ENCODE measurements around the gene PFN3.

The PFN3 gene

DNA sequence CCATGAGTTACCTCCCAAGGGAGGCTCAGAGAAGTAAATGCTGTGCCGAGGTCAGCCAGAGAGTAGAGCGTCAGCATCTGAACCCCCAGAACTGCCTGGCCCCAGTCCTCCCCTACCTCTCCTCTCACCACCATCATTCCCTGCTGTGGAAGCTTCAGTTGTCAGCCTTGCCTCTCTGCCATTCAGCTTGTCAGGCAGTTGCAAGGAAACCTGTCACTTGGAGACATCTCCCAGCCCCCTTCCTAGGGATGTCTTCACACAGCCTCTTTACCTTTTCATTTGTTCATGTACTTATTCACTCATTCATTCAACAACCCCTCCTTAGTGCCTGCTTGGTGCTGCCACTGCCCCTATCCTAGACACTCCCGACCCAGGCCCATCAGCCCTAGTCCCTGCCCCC lies 40.6 kb downstream of the PFN3 start:
- DNase-seq (ENCODE audit: low spot score) = no peak

DNA sequence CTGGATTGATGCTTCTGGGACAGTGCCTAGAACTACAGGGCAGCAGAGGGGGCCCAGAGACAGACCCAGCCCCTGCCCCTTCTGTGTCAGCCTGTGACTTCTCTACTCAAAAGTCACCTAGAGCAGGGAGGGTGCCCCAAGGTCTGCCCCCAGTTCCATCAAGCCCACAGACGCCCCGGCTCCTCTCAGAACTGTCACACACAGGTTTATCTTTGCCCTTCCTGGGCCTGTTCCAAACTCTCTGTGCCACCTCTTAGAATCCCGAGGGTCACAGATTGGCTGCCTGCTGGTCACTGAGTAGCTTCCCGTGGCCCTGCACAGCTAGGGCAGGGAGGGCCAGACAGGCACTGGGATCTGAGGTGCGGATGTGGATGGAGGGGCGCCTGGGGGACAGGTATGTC lies 41.0 kb downstream of the PFN3 start:
- DNase-seq (ENCODE audit: low spot score) = no peak

DNA sequence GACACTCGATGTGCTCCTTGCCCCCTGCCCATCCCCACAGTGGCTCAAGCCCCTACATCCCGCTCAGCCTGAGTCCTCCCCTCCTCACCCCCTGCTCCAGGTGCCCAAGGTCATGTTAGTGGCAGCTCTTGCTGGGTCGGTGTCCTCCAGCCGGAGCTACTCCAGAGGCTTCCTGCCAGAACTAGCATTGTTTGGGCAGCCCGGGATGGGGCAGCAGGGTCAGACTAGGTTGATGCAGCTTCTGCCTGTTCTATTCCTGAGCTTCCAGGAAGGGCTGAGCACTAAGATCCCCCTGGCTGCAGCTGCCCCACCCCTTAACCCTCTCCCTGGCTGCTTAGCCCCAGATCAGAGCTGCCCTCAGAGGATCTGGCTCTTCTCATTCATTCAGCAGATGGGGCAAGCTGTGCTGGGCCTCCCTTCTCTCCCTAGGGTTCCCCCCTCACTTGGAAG lies 42.1 kb downstream of the PFN3 start:
- no peak for DNase-seq (ENCODE audit: low spot score)

DNA sequence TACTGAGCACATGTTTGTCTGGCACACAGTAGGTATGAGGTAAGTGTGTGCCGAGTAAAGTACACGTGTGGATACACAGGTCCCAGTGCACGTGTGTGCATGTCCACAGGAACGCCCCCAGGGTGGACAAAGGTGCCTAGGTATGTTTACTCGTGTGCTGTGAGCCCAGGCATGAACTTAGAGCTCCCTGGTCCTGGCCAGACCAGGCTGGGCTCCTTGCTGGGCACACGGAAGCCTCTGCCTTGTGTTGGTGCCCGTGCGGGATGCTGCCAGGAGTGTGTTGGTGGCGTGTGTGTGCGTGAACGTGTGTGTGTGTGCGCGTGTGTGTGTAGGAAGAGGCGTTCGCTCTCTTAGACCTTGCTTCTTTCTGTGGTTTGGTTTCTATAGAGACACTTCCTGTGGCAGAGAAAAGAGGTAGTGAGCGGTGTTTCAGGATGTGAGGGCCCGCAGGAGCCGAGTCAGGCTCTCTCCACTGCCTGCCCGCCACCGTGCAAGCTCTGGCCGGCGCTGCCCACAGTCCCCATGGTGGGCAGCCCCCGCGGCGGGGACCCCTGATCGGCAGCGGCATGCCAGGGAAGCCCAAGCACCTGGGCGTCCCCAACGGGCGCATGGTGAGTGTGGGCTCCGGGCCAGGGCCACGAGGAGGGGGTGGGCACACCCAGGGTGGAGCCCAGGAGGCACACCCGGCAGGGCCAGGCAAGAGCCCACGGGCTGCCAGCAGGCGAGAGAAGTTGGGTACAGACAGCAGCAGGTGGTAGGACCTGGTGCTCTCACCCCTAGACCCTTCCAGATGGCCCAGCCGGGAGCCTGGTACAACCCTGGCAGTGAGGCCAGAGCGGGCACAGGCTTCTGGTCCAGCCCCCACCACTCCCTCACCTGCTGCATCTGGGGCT lies 42.8 kb downstream of the PFN3 start, which contains the start of gene RGS14:
TSS of gene RGS14 (plus strand) at position 466 of the 893 bp plus-strand sequence. CDS start at position 567, 101 bp downstream.
- DNase-seq (ENCODE audit: low spot score) = peak; percentile 91

DNA sequence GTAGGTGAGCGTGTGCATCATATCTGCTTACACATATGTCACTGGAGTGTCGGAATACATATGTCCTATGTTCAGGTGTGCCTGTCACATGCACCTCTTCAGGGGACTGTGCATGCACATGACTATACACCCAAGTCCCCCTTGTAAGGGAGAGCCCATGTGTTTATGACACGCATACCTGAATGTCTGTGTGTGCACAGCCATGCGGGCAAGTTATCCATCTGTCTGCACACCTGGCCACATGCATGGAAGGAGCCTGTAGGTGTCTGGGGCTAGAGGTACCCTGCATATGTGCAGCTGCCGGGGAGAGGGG lies 43.4 kb downstream of the PFN3 start:
- no peak for DNase-seq (ENCODE audit: low spot score)

DNA sequence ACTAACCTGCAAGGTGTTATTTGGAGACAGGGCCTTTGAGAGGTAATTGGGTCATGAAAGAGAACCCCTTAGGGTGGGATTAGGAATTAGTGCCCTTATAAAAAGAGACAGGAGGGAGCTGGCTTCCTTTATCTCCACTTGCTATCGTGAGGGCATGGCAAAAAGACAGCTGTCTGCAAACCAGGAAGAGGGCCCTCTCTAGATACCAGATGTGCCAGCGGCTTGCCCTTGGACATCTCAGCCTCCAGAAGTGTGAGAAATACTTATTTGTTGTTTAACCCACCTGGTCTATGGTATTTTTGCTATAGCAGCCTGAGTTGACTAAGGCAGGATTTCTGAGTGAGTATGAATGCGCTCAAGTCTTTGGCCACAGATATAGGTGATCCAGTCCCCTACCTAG lies 43.7 kb downstream of the PFN3 start:
- no peak for DNase-seq (ENCODE audit: low spot score)

DNA sequence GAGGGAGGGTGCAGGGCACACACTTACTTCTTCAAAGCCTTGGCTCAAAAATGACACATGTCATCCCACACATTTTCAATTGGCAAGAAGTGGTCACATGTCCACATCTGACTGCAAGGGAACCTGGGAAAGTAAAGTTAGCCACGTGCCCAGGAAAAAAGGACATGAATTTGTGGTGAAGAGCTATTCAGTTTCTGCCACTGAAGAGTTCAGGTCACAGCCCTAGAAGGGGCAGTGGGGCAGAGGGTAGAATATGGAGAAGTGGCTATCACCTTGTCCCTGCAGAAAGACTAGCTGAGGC lies 44.6 kb downstream of the PFN3 start:
- no peak for DNase-seq (ENCODE audit: low spot score)

DNA sequence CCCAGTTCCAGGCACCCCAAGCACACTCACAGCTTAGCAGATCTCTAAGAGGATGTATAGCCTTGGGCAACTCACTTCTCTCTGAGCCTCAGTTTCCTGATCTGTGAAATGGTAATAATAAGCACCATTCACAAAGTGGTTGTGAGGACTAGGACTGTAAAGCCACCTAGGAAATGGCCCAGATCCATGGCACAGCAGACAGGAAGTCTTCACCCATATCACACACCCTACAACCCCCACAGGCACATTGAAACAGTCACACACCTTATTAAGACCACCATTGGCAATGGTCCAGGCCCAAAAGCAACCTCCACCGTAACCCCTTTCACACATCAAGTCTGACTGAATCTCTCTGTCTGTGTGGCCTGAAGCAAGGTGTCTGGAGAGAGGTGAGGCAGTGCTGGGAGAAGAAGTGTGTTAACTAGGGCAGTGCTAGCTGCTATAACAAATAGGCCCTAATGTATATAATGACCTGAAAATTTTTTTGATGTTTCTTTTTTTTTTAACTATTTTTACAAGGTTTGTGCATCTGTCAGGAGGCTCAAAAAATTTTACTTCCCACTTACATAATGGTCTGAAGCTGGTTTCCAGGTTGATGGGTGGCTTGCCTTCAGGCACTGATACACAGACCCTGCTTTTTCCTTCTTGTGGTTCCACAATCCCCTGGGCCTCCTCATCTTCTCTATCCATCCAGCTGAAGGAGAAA lies 45.1 kb downstream of the PFN3 start:
- no peak for DNase-seq (ENCODE audit: low spot score)

DNA sequence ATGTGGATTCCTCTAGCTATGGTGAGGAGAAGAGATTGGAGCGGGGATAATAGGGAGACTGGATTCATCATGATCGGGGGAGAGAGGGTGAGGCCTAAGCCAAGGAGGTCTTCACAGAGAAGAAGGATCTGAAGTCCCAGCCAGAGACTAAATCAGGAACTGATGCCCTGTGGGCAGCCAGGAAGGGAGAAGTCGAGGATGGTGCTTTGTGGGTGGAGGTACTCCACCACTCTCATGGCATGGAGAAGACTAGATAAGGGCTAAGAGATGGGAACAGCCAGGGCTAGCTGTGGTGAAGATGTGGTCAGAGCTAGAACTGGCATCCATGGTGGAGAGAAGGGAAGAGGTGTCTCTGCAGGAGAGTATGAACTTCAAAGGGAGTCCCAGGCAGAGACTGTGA lies 45.8 kb downstream of the PFN3 start:
- no peak for DNase-seq (ENCODE audit: low spot score)

DNA sequence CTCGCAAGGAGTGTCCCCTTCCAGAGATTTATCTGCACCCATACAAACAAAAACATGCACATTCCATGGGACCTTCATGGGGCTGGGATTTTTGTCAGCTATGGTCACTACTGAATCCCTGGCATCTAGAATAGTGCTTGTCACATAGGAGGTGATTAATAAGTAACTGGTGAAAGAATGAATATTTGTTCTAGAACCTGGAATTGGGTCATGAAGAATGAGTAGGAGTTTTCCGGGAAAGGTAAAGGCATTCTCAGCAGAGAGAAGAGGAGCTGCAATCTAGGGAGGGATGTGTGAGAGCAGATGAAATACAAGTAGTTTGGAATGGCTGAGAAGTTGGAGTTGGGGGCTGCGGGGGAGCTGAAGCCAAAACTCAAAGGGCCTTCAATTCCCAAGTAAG lies 46.2 kb downstream of the PFN3 start:
- DNase-seq (ENCODE audit: low spot score) = no peak

DNA sequence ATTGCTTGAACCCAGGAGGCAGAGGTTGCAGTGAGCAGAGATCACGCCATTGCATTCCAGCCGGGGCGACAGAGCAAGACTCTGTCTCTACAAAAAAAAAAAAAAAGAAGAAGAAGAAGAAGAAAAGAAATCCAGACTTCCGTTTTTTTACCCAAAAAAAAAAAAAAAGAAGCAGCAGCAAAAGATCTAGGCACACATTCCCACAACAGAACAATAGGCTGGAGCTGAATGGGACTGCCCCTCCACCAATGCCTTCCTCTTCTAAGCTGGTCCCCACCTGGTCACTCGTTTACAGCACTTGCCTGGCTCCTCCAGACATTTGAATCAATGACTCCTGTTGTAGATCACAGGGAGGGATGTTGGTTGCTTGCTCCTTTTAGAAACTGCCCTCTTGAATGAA lies 47.4 kb downstream of the PFN3 start:
- DNase-seq (ENCODE audit: low spot score) = no peak

DNA sequence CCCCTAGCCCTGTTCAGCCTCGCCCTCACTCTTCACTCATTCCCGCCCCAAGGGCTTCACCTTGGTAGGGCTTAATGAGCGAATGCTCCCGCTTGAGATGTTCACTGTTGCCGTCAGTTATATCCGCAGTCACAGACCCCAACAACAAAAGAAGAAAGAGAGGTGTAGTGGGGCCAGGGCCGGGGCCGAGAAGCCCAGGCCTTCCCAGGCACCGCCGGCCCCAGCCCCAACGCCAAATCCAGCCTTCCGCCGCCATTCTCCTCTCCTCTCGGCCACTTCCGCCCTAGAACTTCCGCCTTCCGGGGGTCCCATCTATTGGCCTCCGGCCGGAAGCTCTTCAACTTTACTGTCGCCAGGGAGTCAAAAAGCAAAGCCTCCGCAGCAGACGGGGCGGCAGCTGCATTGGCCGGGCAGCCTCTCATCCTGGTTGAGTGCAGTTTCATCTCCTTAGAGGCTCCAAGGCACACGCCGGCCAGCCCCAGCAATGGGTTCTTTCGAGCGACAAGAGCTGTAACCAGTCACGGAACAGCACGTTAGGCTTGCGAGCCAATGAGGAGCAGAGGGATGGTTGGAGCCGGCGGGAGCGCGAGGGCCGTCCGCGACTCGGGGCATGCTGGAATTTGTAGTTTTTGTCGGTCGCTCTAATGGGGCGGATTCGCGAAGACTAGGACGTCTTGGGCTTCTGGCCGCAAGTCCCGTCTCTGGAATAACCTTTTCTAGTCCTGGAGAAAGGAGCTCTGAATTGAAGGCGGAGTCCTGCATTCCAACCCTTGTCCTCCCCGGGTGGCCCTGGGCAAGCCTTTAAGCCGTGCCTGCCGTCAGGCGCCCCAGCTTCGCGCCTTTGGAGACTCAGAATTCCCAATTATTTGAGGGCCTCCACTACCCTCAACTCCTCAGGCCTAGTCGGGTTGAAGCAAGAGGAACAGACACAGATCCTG lies 48.8 kb downstream of the PFN3 start, which contains the start of gene LMAN2:
TSS of gene LMAN2 (minus strand) at position 277 of the 938 bp plus-strand sequence. CDS start at position 256, 21 bp downstream.
- DNase-seq (ENCODE audit: low spot score) = peak; percentile 96

DNA sequence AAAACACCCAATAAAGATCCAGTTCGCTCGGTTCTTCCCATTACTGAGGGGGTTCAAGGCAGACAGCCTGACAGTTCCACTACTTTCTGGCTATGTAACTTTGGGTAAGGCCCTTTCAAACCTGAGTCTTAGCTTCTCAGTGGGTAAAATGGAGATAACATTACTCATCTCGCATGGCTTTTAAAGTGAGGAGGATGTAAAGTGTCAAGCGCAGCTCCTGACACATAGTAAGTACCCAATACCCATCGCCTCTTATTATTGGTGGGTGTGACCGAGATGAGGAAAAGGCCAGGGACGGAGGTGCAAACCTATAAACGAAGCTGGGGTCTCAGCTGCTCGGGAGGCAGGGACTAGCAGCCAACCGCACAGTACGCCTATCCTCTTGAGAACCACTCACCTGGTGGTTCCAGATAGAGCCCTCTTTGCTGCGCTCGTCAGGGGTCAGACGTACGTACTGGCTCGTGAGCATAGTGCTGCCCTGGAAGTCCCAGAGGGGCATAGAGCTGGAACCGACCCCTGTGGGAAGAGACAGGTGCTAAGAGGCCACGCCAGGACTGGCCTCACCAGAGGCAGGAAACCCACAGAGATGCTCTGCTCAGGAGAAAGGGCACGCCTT lies 49.6 kb downstream of the PFN3 start:
- no peak for DNase-seq (ENCODE audit: low spot score)
